Measurements from ENCODE around the gene ADGRF5.
A peak's percentile ranks its signal among the peaks of the same experiment; 100 is the strongest.

ADGRF5 gene

DNA sequence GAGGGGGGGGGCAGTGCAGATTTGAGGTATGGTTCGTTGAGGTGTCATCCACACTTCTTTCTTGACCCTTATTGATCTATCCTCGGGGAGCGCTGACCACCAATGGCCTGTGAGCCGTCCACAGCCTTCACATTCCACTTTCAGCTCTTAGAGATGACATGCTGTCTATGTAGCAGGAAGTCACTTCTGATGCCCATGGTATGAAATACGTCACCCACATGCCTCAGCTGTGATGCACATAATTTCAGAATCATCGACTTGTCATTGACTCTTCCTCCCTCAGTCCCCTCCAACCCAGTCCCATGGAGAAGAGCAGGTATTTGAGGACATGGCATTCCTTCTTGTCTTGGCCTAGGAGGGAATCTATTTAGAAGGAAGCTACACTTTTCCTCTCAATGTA, 4.7 kb upstream of the ADGRF5 start:
- no peak for DNase-seq (ENCODE audit: low spot score)
- ChIA-PET POLR2A (ENCODE audit: low non-redundant PET) (no interaction called here), CTCF (interaction anchor here (0.6 kb wide), 1 partner anchor 115 kb away, joined by 3 read pairs; no protein-coding TSS in a partner anchor)
- TF ChIP-seq, protein P1, sequence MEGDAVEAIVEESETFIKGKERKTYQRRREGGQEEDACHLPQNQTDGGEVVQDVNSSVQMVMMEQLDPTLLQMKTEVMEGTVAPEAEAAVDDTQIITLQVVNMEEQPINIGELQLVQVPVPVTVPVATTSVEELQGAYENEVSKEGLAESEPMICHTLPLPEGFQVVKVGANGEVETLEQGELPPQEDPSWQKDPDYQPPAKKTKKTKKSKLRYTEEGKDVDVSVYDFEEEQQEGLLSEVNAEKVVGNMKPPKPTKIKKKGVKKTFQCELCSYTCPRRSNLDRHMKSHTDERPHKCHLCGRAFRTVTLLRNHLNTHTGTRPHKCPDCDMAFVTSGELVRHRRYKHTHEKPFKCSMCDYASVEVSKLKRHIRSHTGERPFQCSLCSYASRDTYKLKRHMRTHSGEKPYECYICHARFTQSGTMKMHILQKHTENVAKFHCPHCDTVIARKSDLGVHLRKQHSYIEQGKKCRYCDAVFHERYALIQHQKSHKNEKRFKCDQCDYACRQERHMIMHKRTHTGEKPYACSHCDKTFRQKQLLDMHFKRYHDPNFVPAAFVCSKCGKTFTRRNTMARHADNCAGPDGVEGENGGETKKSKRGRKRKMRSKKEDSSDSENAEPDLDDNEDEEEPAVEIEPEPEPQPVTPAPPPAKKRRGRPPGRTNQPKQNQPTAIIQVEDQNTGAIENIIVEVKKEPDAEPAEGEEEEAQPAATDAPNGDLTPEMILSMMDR (conservative IDR thresholded peaks at IDR 0.05; ENCODE audit: low read depth): no peak
- H3K27ac ChIP-seq: peak overlapping the region; percentile 77

DNA sequence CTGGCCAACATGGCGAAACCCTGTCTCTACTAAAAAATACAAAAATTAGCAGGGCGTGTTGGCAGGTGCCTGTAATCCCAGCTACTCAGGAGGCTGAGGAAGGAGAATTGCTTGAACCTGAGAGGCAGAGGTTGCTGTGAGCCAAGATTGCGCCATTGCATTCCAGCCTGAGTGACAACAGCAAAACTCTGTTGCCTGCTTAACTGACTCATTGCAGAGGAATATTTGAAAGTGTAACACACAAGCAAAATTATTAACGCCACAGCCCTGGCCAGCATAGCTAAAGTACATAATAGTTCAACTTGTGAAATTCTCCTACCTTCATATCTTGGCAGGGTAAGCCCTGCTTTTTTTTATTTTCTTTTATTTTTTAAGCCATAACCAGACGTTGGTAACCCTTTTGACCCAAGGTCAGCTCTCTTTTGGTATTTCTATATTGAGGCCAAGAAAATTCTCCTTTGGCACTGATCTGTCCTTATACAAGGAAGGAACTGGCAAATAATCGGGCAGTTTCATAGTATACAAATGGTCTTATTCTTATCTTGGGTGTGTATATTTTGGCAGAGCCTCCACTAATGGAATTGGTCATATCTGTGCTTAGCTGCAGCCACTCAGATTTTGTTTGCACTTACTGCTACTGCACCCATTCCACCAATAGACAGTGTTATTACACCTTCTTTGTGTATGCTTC, 4.0 kb upstream of the ADGRF5 start:
- ChIA-PET CTCF (no interaction called here), POLR2A (ENCODE audit: low non-redundant PET) (no interaction called here)
- peak overlapping the region; percentile 77 for H3K27ac ChIP-seq
- DNase-seq (ENCODE audit: low spot score): peak; percentile 64
- TF ChIP-seq, protein P1 (conservative IDR thresholded peaks at IDR 0.05; ENCODE audit: low read depth): no peak

DNA sequence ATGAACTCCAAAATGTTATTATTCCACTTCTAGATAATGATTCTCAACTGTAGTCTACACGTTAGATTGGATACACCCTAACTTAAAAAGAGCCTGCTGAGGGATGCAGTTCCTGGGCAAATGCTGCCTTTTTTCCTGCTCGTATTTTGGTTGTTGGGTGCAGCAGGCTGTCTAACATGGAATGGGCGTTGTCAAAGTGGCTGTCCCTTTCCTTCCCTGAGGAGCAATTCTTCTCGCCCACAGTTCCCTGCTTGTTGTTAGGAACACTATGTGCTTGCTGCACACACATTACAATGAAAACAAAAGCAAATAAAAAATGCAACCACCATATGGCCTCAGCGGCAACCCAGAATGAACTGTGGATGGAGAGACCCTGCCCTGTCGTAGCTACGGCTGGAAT, 1.7 kb upstream of the ADGRF5 start:
- CTCF ChIA-PET: no interaction called here
- no peak for DNase-seq (ENCODE audit: low spot score)
- H3K27ac ChIP-seq: no peak overlapping the region
- TF ChIP-seq, protein P1 (conservative IDR thresholded peaks at IDR 0.05; ENCODE audit: low read depth): no peak
- POLR2A ChIA-PET (ENCODE audit: low non-redundant PET): no interaction called here

DNA sequence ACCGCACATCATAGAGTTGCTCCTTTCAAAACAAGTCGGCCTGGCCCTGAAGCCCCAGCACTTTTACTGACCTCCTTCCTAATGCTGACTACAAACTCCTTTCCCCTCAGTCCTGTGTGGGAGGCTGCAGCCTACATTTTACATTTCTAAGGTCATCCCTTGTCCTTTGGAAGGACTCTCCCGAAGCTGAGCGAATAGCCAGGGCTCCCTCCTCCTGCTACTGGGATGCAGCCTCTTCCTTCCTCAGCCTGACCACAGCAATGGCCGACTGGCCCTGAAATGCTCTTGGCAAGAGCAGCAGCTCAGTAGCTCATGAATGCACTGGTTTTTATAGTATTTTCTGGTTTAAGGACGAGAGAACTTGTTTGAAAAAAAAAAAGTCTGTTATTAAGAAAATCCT, 679 bp downstream of the ADGRF5 start:
- H3K27ac ChIP-seq: no peak overlapping the region
- no peak for DNase-seq (ENCODE audit: low spot score)
- POLR2A ChIA-PET (ENCODE audit: low non-redundant PET): no interaction called here
- CTCF ChIA-PET: no interaction called here
- TF ChIP-seq, protein P1 (conservative IDR thresholded peaks at IDR 0.05; ENCODE audit: low read depth): no peak

DNA sequence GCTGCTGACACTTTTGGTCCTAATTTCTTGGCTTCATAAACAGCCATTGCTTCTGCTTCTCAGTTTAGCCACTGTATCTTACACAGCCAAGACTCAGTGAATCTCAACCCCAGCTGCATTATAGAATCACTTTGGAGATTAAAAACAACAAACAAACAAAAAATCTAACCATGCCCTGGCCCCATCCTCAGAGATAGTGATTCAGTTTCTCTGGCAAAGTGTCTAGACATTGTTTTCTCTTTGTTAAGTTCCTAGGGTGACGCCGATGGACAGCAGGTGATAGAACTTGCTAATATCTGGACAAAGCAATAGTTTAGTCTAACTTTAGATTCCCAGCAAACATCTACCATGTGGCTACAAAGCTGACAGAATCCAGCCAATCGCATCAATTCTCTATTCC, 2.9 kb downstream of the ADGRF5 start:
- CTCF ChIA-PET: no interaction called here
- no peak for DNase-seq (ENCODE audit: low spot score)
- no peak overlapping the region for H3K27ac ChIP-seq
- TF ChIP-seq, protein P1 (conservative IDR thresholded peaks at IDR 0.05; ENCODE audit: low read depth): no peak
- POLR2A ChIA-PET (ENCODE audit: low non-redundant PET): no interaction called here

DNA sequence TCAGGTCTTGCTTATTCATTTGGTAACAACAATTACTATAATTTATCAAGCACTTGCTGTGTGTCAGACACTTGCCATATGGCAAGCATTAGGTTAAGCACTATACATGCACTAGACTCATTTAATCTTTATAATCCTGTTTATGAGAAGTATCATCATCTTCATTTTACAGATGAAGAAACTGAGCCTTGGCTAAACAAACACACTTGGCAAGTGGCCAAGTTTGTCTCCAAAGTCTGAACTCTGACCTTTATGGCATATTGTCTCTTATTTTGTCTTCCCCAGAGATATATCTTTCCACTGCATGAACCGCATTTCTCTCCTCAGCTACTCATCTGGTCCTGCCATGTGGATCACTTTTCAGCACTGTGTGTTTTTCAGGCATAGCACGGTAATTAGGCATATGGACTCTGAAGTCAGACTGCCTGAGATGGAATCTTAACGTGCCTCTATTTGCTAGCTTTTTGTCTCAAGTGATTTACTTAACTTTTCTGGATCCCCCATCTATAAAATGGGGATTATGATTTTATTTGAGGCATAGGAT, 4.7 kb downstream of the ADGRF5 start:
- no peak overlapping the region for H3K27ac ChIP-seq
- ChIA-PET POLR2A (ENCODE audit: low non-redundant PET) (no interaction called here), CTCF (interaction anchor here (1.1 kb wide), 1 partner anchor 25 kb away, joined by 3 read pairs; no protein-coding TSS in a partner anchor)
- TF ChIP-seq, protein P1 (conservative IDR thresholded peaks at IDR 0.05; ENCODE audit: low read depth): no peak
- DNase-seq (ENCODE audit: low spot score): no peak

Data from RWPE1 (cell line).